WERI-Rb-1 (cell line): ENCODE data around the gene KCTD17.

Experiments
- DNase-seq: peaks from one replicate; pipeline ENCODE4 v3.0.0-alpha.2; 2020
- H3K27ac ChIP-seq: fragments of 250-450 bp; sonication (Bioruptor Pico); 2 replicates; pipeline ENCODE4 v1.5.1; 2020; ENCODE audit warnings: mild to moderate bottlenecking, moderate library complexity
- H3K27me3 ChIP-seq: fragments of 250-450 bp; sonication (Bioruptor Pico); 2 replicates; pipeline ENCODE4 v1.5.1; 2021; ENCODE audit warnings: mild to moderate bottlenecking, low read depth, moderate library complexity; ENCODE audit not compliant: insufficient read depth, severe bottlenecking
- H3K36me3 ChIP-seq: fragments of 250-450 bp; sonication (Bioruptor Pico); 2 replicates; pipeline ENCODE4 v1.5.1; 2020; ENCODE audit warnings: mild to moderate bottlenecking, moderate library complexity
- H3K4me3 ChIP-seq: 2 replicates; pipeline ENCODE4 v1.5.1; 2011; ENCODE audit warnings: low read depth, mild to moderate bottlenecking, control low read depth, low read length
- H3K9me3 ChIP-seq: fragments of 250-450 bp; sonication (Bioruptor Pico); 2 replicates; pipeline ENCODE4 v1.5.1; 2021; ENCODE audit warnings: mild to moderate bottlenecking, moderate library complexity; ENCODE audit not compliant: severe bottlenecking
- TF ChIP-seq, protein P1 (sequence below): IDR thresholded peaks from 2 replicates; pipeline ENCODE4 v1.5.1; 2011; ENCODE audit warnings: low read depth, mild to moderate bottlenecking, control low read depth, inconsistent platforms, low read length

Gene KCTD17

DNA sequence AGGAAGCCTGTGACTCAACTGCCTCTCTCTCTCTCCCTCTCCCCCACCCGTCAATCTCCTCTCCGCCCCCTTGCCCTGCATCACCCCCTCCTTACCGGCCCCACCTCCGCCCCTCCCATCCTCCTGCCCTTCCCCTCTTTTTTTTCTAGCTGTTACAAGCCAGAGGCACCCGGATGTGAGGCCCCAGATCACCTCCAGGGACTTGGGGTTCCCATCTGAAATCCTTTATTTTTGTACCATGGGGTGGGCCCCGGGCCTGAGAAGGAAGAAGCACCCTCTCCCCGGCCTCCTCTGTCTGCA lies 10.8 kb downstream of the KCTD17 start:
- Histone ChIP-seq H3K9me3 (no peaks in the 10 kb centered on the region), H3K27ac (no peak overlapping the region), H3K4me3 (no peak overlapping the region), H3K27me3 (no peaks in the 10 kb centered on the region), H3K36me3 (peaks cover 44% of the 10 kb centered on the region)
- DNase-seq = no peak
- TF ChIP-seq, protein P1, sequence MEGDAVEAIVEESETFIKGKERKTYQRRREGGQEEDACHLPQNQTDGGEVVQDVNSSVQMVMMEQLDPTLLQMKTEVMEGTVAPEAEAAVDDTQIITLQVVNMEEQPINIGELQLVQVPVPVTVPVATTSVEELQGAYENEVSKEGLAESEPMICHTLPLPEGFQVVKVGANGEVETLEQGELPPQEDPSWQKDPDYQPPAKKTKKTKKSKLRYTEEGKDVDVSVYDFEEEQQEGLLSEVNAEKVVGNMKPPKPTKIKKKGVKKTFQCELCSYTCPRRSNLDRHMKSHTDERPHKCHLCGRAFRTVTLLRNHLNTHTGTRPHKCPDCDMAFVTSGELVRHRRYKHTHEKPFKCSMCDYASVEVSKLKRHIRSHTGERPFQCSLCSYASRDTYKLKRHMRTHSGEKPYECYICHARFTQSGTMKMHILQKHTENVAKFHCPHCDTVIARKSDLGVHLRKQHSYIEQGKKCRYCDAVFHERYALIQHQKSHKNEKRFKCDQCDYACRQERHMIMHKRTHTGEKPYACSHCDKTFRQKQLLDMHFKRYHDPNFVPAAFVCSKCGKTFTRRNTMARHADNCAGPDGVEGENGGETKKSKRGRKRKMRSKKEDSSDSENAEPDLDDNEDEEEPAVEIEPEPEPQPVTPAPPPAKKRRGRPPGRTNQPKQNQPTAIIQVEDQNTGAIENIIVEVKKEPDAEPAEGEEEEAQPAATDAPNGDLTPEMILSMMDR = no peak

DNA sequence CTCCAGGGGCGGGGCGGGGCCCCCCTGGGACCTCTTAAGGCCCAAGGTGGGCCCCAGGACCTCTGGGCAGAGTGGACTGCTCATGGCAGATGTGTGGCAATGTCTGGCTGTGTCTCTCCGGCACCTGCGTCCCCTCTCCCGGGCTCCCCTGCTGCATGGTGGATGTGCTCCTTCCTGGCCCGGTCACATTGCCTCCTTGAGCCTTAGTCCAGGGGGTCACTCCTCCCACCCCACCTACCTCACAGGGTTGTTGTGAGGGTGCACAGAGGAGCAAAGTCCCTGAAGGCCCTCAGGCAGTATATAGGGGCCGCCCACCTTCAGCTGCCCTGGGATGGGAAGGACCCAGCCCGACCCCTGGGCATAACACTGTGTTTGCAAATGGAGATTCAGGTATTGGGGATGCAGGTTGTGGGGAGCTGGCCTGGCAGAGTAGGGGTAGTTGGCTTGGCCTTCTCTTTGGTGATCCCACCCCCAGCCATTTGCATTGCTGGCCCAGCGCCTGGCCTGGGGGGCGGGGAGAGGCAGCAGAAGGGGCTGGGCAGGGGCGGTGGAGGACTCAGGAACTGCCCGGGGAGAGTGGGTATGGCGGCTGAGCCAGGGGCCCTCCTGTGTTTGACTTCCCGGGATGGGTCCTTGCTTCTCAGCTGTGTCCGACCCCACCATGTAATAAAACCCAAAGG lies 11.3 kb downstream of the KCTD17 start:
- TF ChIP-seq, protein P1 = no peak
- Histone ChIP-seq H3K36me3 (peaks cover 39% of the 10 kb centered on the region), H3K9me3 (no peaks in the 10 kb centered on the region), H3K27me3 (no peaks in the 10 kb centered on the region), H3K4me3 (no peak overlapping the region), H3K27ac (no peak overlapping the region)
- DNase-seq = no peak

DNA sequence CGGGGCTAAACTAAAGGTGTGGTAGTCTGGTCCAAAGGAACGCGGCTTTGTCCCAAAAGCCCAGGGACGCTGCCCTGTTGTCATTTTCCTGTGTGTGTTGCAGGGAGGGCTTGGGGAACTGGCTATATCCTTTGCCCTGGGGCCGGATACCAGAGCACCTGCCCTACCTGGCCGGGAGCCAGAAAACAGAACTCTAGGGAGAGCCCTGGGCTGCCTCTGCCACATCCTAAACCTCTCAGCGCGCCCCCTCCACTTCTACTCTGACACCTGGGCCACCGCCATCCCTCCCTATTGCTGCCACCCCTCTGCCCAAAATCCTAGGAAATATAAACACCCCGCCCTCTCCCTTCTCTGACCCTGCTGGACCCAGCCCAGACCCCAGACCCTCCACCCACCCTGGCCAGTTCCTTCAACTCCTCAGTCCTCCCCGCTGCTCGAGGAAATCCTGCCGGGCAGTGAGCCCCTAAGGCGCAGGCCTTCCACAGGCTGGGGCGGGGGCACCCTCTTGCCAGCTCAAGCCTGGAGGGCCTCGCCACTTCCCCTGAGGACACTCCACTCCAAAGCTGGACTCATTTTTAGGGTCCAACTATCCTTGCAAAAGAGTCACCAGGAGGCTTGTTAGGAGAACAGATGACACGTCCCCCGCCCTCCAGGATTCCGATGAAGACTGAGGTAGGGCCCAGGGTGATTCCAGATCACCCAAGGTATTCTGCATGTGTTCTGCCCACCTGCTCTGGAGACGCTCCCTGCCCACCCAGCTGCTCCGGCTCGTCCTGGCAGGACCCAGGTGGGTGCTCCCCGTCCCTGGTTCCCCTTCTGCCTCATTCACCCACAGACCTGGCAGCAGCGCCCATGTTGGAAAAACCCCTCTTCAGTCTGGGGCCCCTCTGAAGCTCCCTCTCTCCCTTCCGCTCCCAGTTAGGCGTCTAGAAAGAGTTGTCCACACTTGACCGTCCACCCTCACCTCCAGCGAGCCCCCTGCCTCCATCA lies 12.2 kb downstream of the KCTD17 start:
- H3K4me3 ChIP-seq = no peak overlapping the region
- no peak overlapping the region for H3K27ac ChIP-seq
- no peaks in the 10 kb centered on the region for H3K9me3 ChIP-seq
- DNase-seq = no peak
- no peaks in the 10 kb centered on the region for H3K27me3 ChIP-seq
- TF ChIP-seq, protein P1 = no peak
- H3K36me3 ChIP-seq = peaks cover 30% of the 10 kb centered on the region

DNA sequence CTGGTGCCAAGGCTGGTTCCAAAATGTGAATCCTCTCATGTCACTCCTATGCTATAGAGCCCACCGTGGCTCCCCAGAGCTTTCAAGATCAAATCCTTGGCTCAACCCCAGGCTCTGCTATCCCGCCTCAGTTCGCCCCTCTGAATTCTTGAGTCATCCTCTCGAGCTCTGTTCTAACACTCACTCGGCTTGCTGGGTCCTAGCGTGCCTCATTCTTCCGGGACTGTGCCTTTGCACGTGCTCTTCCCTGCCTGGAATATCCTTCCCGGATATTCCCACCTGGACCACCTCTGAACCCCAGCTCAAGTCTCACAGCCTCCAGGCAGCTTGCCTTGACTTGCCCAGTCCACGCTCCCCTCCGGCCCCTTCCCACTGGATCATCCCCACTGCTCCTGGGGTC lies 13.0 kb downstream of the KCTD17 start:
- H3K27ac ChIP-seq = no peak overlapping the region
- no peak for DNase-seq
- no peak overlapping the region for H3K4me3 ChIP-seq
- H3K9me3 ChIP-seq = no peaks in the 10 kb centered on the region
- peaks cover 24% of the 10 kb centered on the region for H3K36me3 ChIP-seq
- no peaks in the 10 kb centered on the region for H3K27me3 ChIP-seq
- TF ChIP-seq, protein P1 = no peak

DNA sequence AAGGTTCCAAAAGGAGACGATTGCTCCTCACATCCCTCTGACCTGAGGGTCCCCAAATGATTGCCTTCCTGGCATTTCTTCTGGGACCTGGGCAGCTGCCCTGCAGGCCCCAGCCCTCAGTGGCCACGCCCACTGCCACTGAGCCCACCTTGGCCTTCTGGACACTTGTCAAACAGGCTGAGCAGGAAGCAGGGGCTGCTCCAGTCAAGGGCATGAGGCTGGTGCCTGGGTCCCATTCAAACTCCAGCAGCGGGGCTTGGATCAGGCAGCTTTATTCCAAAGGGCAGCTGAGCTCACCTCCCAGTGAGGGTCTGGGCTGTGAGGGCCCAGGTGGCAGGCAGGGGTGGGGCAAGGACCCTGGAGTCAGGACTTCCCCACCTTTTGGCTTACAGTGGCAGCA lies 13.6 kb downstream of the KCTD17 start:
- peaks cover 18% of the 10 kb centered on the region for H3K36me3 ChIP-seq
- H3K27me3 ChIP-seq = no peaks in the 10 kb centered on the region
- H3K4me3 ChIP-seq = no peak overlapping the region
- H3K9me3 ChIP-seq = no peaks in the 10 kb centered on the region
- DNase-seq = no peak
- no peak overlapping the region for H3K27ac ChIP-seq
- TF ChIP-seq, protein P1 = no peak
